ENCODE data around the gene CHST11. TPM values are rescaled to one million over a fixed set of nuclear protein-coding genes. Genes with fewer than 3 reads are reported as not detected.
A peak's percentile ranks its signal among the peaks of the same experiment; 100 is the strongest.

CHST11 gene
- total RNA-seq, 1 donor = 10.8 TPM

- H3K4me3 ChIP-seq (ENCODE audit: low read depth, low read length) = no peak overlapping the region
- TF ChIP-seq CTCF (IDR thresholded peaks at IDR 0.05; ENCODE audit: insufficient read depth, low read length) = no peak
- no peak for DNase-seq (ENCODE audit: low read depth)
These were observed 195.1 kb downstream of the CHST11 start for GRCh38 chr12:104651811-104652210.

- TF ChIP-seq CTCF (IDR thresholded peaks at IDR 0.05; ENCODE audit: insufficient read depth, low read length) = no peak
- DNase-seq (ENCODE audit: low read depth) = no peak
- no peak overlapping the region for H3K4me3 ChIP-seq (ENCODE audit: low read depth, low read length)
These were observed 195.6 kb downstream of the CHST11 start for GRCh38 chr12:104652358-104652757.

GRCh38 chr12:104652910-104653309, 196.2 kb downstream of the CHST11 start:
- no peak for TF ChIP-seq CTCF (IDR thresholded peaks at IDR 0.05; ENCODE audit: insufficient read depth, low read length)
- no peak for DNase-seq (ENCODE audit: low read depth)
- no peak overlapping the region for H3K4me3 ChIP-seq (ENCODE audit: low read depth, low read length)

- no peak for DNase-seq (ENCODE audit: low read depth)
- peak; percentile 36 for TF ChIP-seq CTCF (IDR thresholded peaks at IDR 0.05; ENCODE audit: insufficient read depth, low read length)
These were observed 197.2 kb downstream of the CHST11 start for GRCh38 chr12:104653730-104654664.

GRCh38 chr12:104654665-104655609, 198.2 kb downstream of the CHST11 start:
- no peak for DNase-seq (ENCODE audit: low read depth)
- TF ChIP-seq CTCF (IDR thresholded peaks at IDR 0.05; ENCODE audit: insufficient read depth, low read length) = no peak
- H3K4me3 ChIP-seq (ENCODE audit: low read depth, low read length) = no peak overlapping the region

More at GRCh38 chr12:104653730-104654664, 197.2 kb downstream of the CHST11 start:
- no peak overlapping the region for H3K4me3 ChIP-seq (ENCODE audit: low read depth, low read length)

GRCh38 chr12:104656383-104656782, 199.6 kb downstream of the CHST11 start:
- DNase-seq (ENCODE audit: low read depth) = no peak
- no peak overlapping the region for H3K4me3 ChIP-seq (ENCODE audit: low read depth, low read length)
- no peak for TF ChIP-seq CTCF (IDR thresholded peaks at IDR 0.05; ENCODE audit: insufficient read depth, low read length)
